HG02571 (cell line): ENCODE data around the gene IFNAR1.
A peak's percentile ranks its signal among the peaks of the same experiment; 100 is the strongest.
"Not testable (repeated sequence)": the region's sequence is repeated elsewhere in the genome, so short reads cannot be mapped to it uniquely, and the experiment has no call there.

Experiments used
- ATAC-seq: cut with Tn5 transposase; IDR thresholded peaks from one replicate; pipeline ENCODE4 v1.9.1; 2021; ENCODE audit warnings: mild to moderate bottlenecking, moderate library complexity; ENCODE audit not compliant: unreplicated experiment

Gene IFNAR1

DNA sequence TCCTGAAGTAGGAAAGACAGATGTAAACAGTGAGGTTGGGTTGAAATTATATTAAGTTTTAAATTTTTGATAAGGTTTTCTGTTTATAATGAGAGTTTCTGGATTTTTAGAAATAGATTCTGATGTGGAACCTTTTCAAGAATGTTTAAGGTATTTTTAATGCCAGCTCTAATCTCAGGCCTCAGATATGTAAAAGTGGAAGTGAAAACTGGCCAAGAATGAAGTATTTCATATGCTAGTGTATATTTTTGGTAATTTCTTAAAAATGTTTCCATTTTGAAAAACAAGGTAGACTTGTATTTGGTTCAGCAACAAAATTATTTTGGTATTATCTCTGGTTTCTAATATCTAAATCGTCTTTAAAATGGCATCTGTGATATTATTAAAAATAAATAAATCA is 14.4 kb downstream of the IFNAR1 start:
- ATAC-seq: no peak

DNA sequence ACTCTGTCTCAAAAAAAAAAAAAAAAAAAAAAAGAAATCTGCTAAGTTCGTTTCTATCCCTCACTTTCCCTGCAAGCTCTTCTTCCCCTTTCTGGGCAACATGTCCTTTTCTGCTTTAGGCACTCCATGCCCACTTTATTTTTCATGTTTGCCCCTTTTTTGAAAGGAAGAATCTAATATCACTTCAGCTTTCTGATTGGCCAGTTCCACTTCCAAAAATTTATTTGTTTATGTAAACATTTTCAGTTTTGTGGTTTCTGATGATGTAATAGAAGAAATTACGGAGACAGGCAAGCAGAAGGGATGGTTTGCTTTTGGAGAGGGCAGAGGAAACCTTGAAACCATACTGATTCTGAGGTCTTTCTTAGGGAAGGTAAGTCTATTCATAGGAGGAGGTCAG is 15.1 kb downstream of the IFNAR1 start:
- ATAC-seq: no peak

DNA sequence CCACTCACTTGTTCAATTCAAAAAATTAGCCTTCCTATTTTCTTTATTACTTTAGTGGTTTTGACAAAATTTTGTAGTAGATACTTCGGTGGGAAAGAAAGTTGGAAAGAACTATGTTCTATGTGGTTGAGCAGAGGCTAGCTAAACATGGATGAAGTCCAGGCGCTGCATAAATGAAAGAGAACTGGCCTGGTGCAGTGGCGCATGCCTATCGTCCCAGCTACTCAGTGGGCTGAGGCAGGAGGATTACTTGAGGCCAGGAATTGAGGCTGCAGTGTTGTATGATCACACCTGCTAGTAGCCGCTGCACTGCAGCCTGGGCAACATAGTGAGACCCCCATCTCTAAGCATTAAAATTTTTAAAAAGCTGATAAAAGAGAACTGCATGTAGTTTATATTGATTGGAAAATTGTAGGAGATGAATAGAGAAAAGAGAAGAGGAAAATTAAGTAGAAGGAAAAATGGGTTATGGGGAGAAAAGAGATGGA is 21.0 kb downstream of the IFNAR1 start:
- ATAC-seq: no peak

DNA sequence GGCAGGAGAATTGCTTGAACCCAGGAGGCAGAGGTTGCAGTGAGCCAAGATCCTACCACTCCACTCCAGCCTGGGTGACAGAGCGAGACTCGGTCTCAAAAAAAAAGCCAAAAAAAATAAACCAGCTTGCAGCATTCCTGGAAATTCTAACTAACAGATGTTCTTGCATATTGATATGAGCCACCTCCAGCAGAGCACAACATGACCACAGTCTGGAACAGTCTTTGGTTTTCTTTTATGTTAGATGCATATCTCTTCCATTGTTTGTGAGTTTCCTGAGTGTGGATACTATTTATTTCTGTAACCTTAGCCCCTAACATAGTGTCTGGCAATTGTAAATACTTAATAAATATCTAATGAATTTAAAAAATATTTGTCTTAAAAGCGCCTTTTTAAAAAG is 23.9 kb downstream of the IFNAR1 start:
- no peak for ATAC-seq

DNA sequence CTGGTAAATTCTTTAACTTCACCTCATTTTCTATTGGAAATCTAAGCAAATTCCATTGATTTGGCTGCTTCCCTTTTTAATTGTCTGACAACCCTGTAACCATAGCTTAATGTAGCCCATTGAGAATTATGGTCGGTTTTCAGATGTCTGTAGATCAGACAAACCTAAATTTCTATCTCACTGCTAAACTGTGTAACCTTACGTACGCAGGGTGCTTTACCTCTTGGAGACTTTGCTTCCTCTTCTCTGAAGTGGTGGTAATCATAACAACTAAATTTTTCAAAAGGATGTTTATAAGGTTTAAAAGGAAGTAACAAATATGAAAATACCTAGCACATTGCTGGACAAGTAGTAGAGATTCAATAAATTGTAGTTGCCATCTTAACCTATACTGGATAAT is 25.9 kb downstream of the IFNAR1 start:
- ATAC-seq: no peak

DNA sequence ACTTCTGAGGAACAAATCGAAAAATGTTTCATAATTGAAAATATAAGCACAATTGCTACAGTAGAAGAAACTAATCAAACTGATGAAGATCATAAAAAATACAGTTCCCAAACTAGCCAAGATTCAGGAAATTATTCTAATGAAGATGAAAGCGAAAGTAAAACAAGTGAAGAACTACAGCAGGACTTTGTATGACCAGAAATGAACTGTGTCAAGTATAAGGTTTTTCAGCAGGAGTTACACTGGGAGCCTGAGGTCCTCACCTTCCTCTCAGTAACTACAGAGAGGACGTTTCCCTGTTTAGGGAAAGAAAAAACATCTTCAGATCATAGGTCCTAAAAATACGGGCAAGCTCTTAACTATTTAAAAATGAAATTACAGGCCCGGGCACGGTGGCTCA is 30.6 kb downstream of the IFNAR1 start:
- no peak for ATAC-seq

DNA sequence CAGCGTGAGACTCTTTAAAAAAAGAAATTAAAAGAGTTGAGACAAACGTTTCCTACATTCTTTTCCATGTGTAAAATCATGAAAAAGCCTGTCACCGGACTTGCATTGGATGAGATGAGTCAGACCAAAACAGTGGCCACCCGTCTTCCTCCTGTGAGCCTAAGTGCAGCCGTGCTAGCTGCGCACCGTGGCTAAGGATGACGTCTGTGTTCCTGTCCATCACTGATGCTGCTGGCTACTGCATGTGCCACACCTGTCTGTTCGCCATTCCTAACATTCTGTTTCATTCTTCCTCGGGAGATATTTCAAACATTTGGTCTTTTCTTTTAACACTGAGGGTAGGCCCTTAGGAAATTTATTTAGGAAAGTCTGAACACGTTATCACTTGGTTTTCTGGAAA is 31.2 kb downstream of the IFNAR1 start:
- ATAC-seq: no peak

DNA sequence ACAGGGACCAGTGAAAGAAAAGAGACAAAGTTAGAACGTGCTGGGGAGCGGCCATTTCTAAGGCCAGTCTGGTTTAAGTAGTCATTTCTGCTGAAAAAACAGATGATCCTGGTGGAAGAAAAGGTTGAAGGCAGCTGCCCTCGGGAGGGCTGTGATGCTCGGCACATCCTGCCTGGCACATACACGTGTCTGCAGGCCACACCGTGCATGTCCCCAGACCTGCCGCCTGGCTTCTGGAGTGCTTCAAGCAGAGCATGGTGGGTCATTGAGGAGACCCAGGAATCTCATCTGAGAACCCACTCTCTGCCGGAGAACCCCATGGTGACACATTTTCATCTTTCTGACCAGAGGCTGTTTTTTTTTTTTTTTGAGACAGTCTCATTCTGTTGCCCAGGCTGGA is 32.4 kb downstream of the IFNAR1 start:
- ATAC-seq: no peak

DNA sequence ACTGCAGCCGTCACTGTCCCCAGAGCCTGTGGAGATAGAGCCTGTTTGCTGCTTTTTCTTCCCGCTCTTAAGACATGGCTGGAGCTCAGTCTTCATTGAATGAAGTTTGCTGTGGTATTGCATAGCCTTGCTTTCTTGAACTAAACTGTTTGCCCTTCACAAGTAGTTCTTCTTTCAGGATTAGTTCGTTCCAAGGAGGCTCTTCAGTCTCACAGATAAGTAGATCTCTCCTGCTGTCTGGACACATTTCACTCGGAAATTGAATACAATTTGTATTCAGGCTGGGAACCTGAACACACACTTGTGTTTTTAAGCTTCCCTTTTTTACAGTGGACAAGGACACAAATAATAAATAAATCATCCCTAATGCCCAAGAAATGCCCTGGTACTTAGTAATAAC is 34.7 kb downstream of the IFNAR1 start:
- ATAC-seq: no peak

DNA sequence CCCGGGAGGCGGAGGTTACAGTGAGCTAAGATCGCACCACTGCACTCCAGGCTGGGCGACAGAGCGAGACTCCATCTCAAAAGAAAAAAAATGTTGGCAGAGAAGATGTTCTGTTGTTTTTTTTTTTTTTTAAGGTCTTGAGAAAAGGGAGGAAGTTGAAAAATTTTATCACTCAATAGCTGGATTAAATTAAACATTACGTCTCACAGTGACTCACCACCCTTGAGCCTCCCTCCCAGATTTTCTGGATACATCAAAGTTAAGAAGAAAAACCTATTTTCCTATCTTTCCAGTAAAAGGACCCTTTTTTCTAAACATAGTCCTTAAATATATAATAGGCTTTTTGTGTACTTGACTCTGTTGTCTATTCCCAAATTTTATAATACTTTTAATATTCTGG is 35.5 kb downstream of the IFNAR1 start:
- no peak for ATAC-seq

DNA sequence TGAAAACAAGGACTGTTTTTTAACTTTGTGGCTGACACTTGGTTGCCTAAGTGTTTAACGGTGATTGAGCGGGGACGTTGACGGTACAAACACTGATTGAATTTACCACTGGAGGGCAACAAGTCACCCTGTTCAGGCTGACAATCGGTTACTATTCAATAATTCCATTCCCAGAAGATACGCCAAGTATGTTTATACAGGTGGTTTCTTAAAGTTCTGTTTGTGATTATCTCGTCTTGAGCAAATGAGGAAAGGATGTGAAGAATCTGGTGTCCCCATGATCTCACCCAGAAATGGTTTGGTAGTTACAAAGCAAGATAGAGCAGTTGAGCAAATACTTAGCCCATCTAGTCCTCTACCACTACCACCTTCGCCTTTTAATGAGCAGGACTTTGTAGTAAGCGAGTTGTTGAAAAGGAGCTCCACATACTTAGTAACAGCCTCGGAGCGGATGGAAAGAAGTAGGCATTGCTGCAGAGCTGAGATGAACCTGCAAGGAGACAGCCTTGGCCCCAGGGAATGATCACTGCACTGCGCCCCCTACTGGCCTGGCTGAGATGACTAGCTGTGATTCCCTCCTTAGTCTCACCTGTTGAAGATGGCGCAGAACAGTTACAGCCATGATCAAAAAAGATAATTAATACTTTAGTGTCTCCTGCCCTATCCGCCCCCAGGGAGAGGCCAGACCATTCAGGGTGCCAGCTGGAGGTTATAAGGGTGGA is 36.3 kb downstream of the IFNAR1 start:
- peak; percentile 67 for ATAC-seq

DNA sequence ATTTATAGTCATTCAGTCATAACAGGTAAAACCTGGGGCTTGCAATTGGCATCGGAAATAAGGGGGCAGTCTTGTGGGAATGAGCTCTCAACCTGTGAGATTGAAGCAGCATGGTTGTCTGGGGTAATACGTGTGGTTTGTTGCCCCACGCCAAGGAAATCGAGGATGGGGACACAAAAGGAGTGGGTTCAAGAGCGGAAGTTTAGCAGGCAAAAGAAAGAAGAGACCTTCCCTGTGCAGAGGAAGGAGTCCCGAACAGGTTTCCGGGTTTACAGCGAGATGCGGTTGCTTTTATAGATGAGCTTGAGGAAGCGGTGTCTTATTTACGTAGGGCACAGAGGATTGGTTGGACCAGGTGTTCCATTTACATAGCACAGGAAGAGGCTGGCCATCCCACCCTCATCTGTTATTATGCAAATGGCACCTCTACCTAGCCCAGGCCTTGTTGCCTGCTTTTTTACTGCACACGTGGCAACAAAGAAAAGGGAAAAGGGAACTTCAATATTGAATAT is 37.3 kb downstream of the IFNAR1 start:
- no peak for ATAC-seq

DNA sequence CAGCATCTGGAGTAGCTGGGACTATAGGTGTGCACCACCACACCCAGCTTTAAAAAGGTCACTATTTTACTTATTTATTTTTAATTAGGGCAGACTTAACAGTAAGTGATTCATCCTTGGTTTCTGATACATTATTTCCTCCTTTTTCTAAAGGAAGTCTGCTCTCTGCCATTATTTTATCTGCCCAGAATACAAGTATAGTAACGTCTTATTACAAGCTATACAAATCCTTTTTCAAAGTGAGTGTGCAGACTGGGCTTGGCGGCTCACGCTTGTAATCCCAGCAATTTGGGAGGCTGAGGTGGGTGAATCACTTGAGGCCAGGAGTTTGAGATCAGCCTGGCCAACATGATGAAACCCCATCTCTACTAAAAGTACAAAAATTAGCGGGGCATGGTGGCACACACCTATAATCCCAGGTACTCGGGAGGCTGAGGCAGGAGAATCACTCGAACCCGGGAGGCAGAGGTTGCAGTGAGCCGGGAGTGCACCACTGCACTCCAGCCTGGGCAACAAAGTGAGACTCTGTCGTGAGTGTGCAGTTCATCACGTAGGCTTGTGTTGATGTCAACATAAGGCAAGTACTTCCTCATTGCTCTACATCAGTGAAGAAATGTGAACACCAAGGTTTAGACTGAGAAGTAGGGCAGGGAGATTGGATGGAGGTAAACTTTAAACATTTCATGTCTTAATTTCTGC is 39.3 kb downstream of the IFNAR1 start:
- ATAC-seq: not testable (repeated sequence)

DNA sequence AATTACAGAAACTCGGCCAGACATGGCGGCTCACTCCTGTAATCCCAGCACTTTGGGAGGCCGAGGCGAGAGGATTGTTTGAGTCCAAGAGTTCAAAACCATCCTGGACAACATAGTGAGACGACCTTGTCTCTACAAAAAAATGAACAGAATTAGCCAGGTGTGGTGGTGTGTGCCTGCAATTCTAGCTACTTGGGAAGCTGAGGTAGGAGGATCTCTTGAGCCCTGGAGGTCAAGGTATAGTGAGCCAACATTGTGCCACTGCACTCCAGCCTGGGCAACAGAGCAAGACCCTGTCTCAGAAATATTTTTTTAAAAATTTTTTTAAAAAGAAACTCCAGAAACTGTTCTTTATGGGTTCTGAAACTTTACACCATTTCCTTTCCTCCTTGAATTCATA is 40.1 kb downstream of the IFNAR1 start:
- no peak for ATAC-seq

DNA sequence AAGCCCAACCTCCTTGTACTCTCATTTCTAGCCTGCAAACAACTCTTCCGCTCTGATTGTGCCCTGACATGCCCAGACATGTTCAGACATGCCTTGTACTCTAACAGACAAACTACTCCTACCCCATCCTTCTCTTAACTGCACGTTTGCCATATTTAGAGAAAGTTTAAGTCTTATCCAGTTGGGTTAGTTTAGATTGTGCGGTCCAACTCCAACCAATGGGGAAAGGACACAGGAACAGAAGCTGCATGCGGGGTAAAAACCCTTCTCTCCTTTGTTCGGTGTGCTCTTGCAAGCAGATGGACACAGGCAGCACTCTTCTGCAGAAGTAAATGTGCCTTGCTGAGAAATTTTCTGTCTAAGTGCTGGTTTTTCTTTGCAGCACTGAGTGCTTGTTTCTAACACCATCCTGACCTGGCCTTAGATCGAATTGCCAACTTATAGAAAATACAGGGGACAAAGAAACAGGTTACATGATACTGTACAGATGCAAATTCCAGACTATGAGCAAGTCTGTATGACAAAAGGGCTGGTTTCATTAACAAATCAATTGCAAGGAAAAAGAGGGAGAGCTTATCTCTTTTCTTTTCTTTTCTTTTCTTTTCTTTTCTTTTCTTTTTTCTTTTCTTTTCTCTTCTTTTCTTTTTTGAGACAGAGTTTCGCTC is 42.7 kb downstream of the IFNAR1 start:
- no peak for ATAC-seq

DNA sequence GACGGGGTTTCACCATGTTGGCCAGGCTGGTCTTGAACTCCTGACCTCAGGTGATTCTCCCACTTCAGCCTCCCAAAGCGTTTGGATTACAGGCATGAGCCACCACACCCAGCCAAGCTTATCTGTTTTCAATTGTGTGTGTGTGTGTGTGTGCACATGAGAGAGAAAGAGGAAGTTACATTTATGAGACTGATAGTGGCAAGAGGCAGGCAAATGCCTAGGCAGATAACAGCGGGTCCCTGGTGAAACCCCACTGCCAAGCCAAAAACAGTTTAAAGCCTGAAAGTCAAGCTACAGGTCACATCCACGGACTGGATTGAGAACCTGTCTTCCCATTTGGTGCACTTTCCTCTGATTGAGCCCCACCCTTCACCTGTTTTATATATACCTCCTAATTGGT is 43.4 kb downstream of the IFNAR1 start:
- no peak for ATAC-seq

DNA sequence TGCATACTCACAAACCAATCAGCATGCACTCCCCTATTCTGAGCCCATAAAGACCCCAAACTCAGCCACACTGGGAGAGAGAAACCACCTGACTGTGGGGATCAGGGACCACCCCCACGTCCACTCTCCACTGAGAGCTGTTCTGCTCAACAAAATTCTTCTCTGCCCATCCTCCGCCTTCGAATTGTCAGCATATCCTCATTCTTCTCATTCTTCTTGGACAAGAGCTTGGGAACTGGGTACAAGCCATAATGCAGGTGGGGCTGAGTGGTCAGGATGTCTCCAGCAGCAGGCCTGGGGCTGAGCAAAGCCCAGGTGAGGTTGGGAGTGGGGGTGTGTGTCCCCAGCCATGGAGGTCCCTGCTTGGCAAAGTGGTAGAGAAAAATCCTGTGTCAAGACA is 43.8 kb downstream of the IFNAR1 start:
- no peak for ATAC-seq

DNA sequence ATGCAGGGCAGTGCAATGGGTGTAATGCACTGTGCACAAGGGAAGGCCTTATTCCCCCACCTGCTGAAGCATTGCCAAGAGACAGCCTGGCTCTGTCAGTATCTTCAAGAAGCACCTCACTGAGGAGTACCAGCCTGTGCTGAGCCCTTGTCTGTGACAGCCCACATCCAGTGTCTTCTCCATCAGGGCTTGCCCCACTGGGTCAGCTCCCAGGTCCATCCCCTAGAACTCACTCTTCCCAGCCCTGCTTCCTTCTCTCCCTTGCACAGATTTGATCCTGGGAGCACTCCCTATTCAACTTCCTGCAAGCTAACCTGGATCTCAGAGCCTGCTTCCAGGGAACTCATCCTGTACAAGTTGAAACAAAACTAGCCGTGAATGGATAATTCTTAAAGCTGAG is 44.8 kb downstream of the IFNAR1 start:
- ATAC-seq: no peak

DNA sequence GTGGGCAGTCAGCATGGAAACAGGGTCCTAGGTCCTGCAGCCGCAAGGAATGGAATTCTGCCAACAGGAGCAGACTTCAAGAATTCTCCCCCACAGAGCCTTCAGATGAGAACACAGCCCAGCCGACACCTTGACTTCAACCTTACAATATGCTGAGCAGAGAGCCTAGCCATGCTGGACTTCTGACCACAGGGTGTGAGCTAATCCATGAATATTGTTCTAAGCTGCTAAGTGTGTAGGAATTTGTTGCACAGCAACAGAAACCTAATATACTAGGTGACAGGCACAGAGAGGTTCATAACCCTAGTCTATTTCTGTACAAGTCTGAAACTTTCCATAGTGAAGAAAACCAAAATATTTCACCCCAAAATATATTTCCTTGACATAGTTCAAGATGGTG is 45.5 kb downstream of the IFNAR1 start:
- ATAC-seq: no peak

DNA sequence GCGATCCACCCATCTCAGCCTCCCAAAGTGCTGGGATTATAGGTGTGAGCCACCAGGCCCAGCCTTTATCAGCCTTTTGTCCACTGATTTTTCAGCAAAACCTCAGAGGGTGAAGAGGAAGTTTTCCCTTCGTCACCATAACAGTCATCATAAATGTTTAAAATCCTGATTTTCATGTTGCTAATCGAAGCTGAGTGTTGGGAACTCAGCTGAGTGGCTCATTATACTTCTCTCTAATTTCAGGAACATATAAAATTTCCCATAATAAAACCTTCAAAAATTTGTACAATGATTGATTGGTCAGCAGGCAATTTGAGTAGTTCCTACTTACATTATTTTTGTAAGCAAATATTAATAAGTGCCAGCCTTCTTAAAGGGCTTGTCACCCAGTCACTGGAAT is 46.6 kb downstream of the IFNAR1 start:
- no peak for ATAC-seq

DNA sequence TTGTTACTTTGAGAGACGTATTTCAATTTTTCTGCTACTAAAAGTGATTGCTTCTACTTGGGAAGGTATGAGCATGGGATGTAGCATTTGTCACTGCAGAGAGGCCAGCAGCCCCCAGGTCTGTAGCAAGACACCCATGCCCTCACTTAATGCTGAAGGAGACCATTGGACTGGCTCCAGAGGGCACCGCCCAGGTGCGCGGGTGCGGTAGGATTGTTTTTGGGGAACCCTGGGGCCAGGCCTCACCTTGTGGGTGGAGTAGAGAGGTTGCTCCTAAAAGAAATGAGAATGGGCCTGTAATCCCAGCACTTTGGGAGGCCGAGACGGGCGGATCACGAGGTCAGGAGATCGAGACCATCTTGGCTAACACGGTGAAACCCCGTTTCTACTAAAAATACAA is 47.8 kb downstream of the IFNAR1 start:
- no peak for ATAC-seq

DNA sequence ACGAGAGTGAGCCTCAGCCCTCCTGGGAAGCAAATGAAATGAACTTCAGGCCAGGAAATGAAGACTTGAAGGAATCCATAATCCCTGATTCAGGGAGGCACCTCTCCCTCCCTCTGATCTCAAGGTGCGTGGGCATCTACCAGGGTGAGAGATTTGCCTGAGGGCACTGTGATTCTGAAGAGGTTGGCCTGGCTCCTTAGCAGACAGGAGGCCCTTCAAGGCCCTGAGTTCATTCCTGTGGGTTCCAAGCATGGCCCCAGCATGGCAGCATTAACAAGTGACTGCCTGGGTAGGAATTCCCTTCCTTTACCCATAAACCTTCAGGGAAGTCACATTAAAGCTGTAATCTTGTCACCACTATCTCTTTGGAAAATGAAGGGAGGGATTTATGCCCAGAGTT is 48.7 kb downstream of the IFNAR1 start:
- ATAC-seq: no peak
